ENCODE measurements around the gene FAXC.

The FAXC gene

GRCh38 chr6:99359800-99360199, 10.3 kb upstream of the FAXC start:
- Histone ChIP-seq H3K36me3 (ENCODE audit: control insufficient read depth, insufficient read depth, low read length) (no peaks in the 10 kb centered on the region), H3K27me3 (replicated peaks; ENCODE audit: control insufficient read depth, insufficient read depth, low read length) (no peaks in the 10 kb centered on the region), H3K4me3 (replicated peaks; ENCODE audit: low read depth, low read length) (no peak overlapping the region)
- no peak for DNase-seq (ENCODE audit: extremely low read depth, insufficient read length)
- TF ChIP-seq CTCF (IDR thresholded peaks at IDR 0.05; ENCODE audit: insufficient read depth, low read length, poor library complexity, severe bottlenecking) = no peak

- no peak for TF ChIP-seq CTCF (IDR thresholded peaks at IDR 0.05; ENCODE audit: insufficient read depth, low read length, poor library complexity, severe bottlenecking)
- Histone ChIP-seq H3K27me3 (replicated peaks; ENCODE audit: control insufficient read depth, insufficient read depth, low read length) (no peaks in the 10 kb centered on the region; the same call in none of the 2 replicates), H3K36me3 (ENCODE audit: control insufficient read depth, insufficient read depth, low read length) (no peaks in the 10 kb centered on the region), H3K4me3 (replicated peaks; ENCODE audit: low read depth, low read length) (no peak overlapping the region)
- DNase-seq (ENCODE audit: extremely low read depth, insufficient read length) = no peak
Observed at GRCh38 chr6:99356641-99357040, 7.2 kb upstream of the FAXC start.

- TF ChIP-seq CTCF (IDR thresholded peaks at IDR 0.05; ENCODE audit: insufficient read depth, low read length, poor library complexity, severe bottlenecking) = no peak
- no peaks in the 10 kb centered on the region for H3K36me3 ChIP-seq (ENCODE audit: control insufficient read depth, insufficient read depth, low read length)
- no peaks in the 10 kb centered on the region; the same call in none of the 2 replicates for H3K27me3 ChIP-seq (replicated peaks; ENCODE audit: control insufficient read depth, insufficient read depth, low read length)
- H3K4me3 ChIP-seq (replicated peaks; ENCODE audit: low read depth, low read length) = no peak overlapping the region
- no peak for DNase-seq (ENCODE audit: extremely low read depth, insufficient read length)
Observed at GRCh38 chr6:99354983-99355382, 5.5 kb upstream of the FAXC start.

GRCh38 chr6:99353126-99353525, 3.7 kb upstream of the FAXC start:
- no peak for DNase-seq (ENCODE audit: extremely low read depth, insufficient read length)
- TF ChIP-seq CTCF (IDR thresholded peaks at IDR 0.05; ENCODE audit: insufficient read depth, low read length, poor library complexity, severe bottlenecking) = no peak
- Histone ChIP-seq H3K4me3 (replicated peaks; ENCODE audit: low read depth, low read length) (no peak overlapping the region), H3K36me3 (ENCODE audit: control insufficient read depth, insufficient read depth, low read length) (no peaks in the 10 kb centered on the region), H3K27me3 (replicated peaks; ENCODE audit: control insufficient read depth, insufficient read depth, low read length) (no peaks in the 10 kb centered on the region; the same call in none of the 2 replicates)

GRCh38 chr6:99350573-99350972, 1.1 kb upstream of the FAXC start:
- Histone ChIP-seq H3K4me3 (replicated peaks; ENCODE audit: low read depth, low read length) (no peak overlapping the region), H3K27me3 (replicated peaks; ENCODE audit: control insufficient read depth, insufficient read depth, low read length) (no peaks in the 10 kb centered on the region; the same call in none of the 2 replicates), H3K36me3 (ENCODE audit: control insufficient read depth, insufficient read depth, low read length) (no peaks in the 10 kb centered on the region)
- no peak for TF ChIP-seq CTCF (IDR thresholded peaks at IDR 0.05; ENCODE audit: insufficient read depth, low read length, poor library complexity, severe bottlenecking)
- no peak for DNase-seq (ENCODE audit: extremely low read depth, insufficient read length)
